ENCODE measurements around the gene GIMAP7.
"Not testable (repeated sequence)": the region's sequence is repeated elsewhere in the genome, so short reads cannot be mapped to it uniquely, and the experiment has no call there.

The GIMAP7 gene

GRCh38 chr7:150511048-150511447 lies 3.6 kb upstream of the GIMAP7 start:
- no peak for DNase-seq (ENCODE audit: low read depth in 3 of 3, low spot score in 1 of 3)

- DNase-seq (ENCODE audit: low read depth in 3 of 3, low spot score in 1 of 3) = no peak
These were observed 914 bp upstream of the GIMAP7 start for GRCh38 chr7:150513758-150514157.

DNA sequence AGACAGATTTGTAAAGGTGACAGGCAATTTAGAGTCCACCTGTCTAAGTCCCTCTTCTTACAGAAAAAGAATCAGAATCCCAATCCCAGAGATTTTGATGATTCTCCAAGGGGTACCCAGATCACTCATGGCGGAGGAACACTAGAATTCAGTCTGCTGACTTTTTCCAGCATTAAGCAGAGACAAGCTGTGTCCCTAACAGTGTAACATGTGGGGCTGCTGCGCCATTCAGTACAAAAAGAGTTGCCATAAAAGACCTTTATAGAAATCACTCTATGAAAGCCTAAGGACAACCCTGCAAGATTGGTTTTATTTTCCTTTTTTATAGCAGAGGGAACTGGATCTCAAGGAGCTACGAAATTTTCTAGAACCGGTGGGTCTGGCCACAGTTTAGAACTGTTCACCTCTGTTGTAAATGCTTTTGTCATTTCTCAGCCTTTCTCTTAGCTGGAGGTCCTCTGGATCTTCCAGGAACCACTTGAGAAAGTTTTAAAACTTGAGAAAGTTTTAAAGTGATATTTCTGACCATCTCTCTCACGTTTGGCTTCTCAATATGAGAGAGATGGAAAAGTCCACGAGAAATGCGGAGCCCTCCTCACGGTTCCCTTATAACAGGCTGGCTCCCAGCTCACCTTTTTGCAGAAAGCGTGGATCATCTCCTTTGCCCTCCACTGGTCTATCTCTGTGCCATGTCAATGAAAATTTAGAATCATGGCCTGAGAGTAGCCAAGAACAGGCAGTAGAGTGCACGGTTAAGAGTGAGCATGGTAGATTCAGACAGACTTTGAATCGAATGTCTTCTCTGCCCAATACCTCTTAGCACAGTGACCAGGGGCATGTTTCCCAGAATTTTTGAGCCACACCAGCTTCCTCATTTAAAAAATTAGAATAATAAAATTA lies 826 bp downstream of the GIMAP7 start:
- DNase-seq (ENCODE audit: low read depth in 3 of 3, low spot score in 1 of 3) = no peak

GRCh38 chr7:150516956-150517745 lies 2.5 kb downstream of the GIMAP7 start:
- no peak for DNase-seq (ENCODE audit: low read depth in 3 of 3, low spot score in 1 of 3)

- DNase-seq (ENCODE audit: low read depth in 3 of 3, low spot score in 1 of 3) = no peak
These were observed 4.6 kb downstream of the GIMAP7 start for GRCh38 chr7:150519310-150519709.

DNA sequence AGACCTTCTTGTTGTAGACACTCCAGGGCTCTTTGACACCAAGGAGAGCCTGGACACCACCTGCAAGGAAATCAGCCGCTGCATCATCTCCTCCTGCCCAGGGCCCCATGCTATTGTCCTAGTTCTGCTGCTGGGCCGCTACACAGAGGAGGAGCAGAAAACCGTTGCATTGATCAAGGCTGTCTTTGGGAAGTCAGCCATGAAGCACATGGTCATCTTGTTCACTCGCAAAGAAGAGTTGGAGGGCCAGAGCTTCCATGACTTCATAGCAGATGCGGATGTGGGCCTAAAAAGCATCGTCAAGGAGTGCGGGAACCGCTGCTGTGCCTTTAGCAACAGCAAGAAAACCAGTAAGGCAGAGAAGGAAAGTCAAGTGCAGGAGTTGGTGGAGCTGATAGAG lies 5.5 kb downstream of the GIMAP7 start:
- DNase-seq (ENCODE audit: low read depth in 3 of 3, low spot score in 1 of 3) = no peak

DNA sequence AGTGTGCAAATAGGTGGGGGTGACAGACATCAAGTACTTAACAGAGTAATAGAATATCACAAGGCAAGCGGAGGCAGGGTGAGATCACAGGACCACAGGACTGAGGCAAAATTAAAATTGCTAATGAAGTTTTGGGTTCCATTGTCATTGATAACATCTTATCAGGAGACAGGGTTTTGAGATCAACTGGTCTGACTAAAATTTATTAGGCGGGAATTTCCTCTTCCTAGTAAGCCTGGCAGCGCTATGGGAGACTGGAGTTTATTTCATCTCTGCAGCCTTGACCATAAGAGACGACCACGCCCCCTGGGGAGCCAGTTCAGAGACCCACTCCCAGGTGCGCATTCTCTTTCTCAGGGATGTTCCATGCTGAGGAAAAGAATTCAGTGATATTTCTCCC lies 8.3 kb downstream of the GIMAP7 start:
- not testable (repeated sequence) for DNase-seq (ENCODE audit: low read depth in 3 of 3, low spot score in 1 of 3)

DNA sequence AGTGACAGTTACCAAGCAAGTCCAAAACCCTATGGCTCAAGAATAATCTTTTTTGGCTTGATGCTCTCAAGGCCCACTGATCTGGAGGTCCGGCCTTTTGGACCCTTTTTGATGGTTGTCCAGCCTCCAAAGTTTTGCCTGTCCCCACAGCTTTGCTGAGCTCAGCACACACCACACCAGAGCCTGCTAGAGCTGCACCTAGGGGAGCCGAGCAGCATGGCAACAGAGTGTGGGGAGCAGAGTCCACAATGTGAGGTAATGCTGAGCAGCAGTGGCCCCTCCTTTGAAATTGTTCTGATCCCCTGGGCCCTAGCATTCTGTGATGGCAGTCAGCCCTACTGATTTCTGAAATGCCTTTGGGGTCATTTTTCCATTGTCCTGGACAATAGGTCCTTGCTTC lies 9.3 kb downstream of the GIMAP7 start:
- DNase-seq (ENCODE audit: low read depth in 3 of 3, low spot score in 1 of 3) = no peak

DNA sequence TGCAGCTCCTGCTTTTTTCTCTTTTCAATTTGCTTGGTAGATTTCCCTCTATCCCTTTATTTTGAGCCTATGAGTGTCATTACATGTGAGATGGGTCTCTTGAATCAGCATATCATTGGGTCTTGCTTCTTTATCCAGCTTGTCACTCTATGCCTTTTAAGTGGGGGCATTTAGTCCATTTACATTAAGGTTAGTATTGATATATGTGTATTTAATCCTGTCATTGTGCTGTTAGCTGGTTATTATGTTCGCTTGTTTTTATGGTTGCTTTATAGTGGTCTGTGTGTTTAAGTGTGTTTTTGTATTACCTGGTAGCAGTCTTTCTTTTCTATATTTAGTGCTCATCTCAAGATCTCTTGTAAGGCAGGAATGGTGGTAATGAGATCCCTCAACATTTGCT lies 17.0 kb downstream of the GIMAP7 start:
- DNase-seq (ENCODE audit: low read depth in 3 of 3, low spot score in 1 of 3) = no peak

DNA sequence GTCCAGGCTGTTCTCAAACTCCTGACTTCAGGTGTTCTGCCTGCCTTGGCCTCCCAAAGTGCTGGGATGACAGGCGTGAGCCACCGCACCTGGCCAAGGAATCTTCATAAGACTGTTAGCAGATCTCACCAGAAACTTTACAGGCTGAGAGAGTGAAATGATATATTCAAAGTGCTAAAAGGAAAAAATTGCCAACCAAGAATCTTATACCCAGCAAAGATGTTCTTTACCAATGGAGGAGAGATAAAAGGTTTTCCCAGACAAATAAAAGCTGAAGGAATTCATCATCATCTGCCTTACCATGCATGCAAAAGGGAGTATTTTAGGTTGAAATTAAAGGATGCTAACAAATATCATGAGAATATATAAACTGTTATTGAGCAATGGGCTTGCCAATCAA lies 23.6 kb downstream of the GIMAP7 start:
- no peak for DNase-seq (ENCODE audit: low read depth in 3 of 3, low spot score in 1 of 3)

DNA sequence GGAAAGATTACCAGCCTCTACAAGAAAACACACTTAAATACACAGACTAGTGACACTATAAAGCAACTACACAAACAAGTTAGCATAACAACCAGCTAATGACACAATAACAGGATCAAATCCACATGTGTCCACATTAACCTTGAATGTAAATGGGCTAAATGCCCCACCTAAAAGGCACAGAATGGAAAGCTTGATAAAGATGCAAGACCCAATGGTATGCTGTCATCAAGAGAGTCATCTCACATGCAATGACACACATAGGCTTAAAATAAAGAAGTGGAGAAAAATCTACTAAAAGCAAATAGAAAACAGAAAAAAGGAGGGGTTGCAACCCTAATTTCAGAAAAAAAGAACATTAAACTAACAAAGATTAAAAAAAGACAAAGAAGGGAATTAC lies 38.5 kb downstream of the GIMAP7 start:
- no peak for DNase-seq (ENCODE audit: low read depth in 3 of 3, low spot score in 1 of 3)

DNA sequence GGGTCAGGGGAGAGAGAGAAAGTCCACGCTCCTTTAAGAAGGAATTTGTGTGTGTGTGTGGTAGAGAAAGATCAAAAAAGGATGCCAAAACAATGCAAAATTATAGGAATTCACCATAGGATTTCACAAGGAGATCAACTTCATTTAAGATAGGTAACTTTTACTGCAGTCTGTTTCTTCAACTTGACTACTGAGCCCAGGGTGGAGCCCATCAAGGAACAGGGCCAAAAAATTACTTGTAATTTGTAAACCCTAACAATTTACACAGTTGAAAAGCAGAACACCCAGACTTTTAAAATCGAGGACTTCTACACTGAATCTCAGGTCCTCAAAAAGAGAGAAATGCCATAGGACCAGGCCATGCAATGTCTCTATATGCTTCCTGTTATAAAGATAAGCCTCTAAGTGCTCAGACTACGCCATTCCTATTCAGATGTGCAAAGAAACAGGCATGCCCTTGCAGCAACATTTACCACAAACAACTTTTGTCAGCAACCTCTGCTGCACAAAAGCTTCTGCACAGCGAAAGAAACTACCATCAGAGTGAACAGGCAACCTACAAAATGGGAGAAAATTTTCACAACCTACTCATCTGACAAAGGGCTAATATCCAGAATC lies 42.0 kb downstream of the GIMAP7 start:
- DNase-seq (ENCODE audit: low read depth in 3 of 3, low spot score in 1 of 3) = no peak

DNA sequence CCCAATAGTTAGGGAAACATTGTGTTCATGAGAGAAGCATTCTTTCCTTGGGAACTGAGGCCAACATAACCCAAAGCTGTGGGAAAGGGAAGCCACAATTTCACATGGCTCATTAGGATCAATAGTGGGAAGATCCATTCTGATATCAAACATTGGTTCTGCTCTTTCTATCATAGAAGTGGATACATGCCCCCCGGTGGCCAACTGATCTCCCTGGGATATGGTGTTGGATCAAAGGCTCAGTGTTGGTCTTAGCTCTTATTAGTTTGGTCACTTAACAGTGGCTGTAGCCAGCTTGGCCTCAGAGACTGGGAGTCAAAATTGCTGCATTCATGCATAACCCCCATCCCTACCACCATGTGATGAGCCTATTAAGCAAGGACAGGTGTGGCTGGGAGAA lies 45.8 kb downstream of the GIMAP7 start:
- no peak for DNase-seq (ENCODE audit: low read depth in 3 of 3, low spot score in 1 of 3)

GRCh38 chr7:150562919-150563318 lies 48.2 kb downstream of the GIMAP7 start:
- DNase-seq (ENCODE audit: low read depth in 3 of 3, low spot score in 1 of 3) = no peak

DNA sequence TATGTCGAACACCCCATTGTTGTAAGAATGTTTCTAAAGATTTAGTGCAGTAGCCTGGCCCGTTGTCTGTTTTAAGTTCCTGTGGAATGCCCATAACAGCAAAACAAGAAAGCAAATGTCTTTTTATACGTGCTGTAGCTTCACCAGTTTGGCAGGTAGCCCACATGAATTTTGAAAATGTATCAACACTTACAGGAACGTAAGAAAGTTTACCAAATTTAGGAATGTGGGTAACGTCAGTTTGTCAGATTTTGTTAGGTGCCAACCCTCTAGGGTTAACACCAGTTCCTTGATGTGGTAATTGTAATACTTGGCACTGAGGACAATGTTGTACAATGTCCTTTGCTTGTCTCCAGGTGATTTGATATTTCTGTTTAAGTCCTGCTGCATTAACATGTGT lies 49.3 kb downstream of the GIMAP7 start:
- no peak for DNase-seq (ENCODE audit: low read depth in 3 of 3, low spot score in 1 of 3)

GRCh38 chr7:150564566-150564965 lies 49.9 kb downstream of the GIMAP7 start:
- DNase-seq (ENCODE audit: low read depth in 3 of 3, low spot score in 1 of 3) = no peak

DNA sequence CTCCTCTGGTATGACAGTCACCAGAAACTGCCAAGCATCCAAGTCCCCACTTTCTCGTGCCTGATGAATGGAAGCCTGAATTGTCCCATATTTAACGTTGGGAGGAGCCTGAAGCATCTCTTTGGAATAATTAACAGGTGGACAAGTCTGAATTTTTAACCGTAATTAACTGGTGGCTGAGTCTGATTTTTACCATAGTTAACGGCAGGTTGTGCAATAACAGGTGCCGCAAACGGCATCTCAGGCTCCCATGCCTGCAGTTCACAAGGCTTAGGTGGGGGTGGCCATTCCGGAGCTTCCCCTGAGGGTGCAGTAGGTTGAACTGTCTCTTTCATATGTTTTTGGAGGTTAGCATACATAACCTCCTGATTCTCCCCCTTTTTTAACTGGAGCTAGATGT lies 50.6 kb downstream of the GIMAP7 start:
- no peak for DNase-seq (ENCODE audit: low read depth in 3 of 3, low spot score in 1 of 3)

DNA sequence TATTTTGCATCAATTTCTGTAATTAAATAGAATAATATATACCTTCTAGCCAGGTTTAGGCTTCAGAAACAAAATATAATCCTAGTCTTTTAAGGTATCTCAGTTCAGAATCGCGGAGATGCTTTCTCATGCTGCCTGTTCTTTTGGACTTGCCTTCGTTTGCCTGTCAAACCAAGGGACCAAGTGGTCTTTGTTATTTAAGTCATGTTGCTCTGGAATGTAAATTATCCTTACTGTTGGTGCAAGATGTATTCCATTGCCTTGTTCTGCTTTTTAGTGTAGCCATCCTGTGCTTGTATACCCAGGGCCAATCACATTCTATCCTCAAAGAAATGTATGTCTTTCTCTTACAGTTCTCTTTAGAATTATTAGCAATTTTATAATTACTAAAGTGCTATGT lies 51.5 kb downstream of the GIMAP7 start:
- DNase-seq (ENCODE audit: low read depth in 3 of 3, low spot score in 1 of 3) = no peak

GRCh38 chr7:150566572-150566971 lies 51.9 kb downstream of the GIMAP7 start:
- no peak for DNase-seq (ENCODE audit: low read depth in 3 of 3, low spot score in 1 of 3)

GRCh38 chr7:150567169-150567568 lies 52.5 kb downstream of the GIMAP7 start, which contains the start of gene GIMAP4:
Gene GIMAP4, plus strand, starts transcription at chr7:150567390. Its CDS starts 2,512 bp downstream, at chr7:150569902.
- no peak for DNase-seq (ENCODE audit: low read depth in 3 of 3, low spot score in 1 of 3)

DNA sequence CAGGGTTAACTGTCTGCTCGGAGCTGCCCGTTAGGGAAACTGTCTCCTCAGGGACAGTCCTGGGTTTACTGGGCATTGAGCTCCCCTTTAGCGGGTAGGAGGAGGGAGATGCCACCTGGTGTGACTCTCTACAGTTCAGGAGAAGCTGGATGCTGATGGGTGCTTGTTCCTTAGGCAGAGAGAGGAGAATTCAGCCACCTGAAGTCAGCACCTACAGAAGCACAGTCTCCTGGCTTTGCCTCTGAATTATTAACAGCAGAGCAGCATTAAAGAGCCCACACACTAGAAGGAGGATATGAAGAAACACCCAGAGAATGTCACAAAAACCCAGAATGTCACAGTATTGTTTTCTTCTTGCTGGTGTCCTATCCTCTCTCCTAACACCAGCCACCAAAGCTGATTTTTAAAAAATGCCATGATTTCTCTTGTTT lies 53.2 kb downstream of the GIMAP7 start:
- DNase-seq (ENCODE audit: low read depth in 3 of 3, low spot score in 1 of 3) = no peak

GRCh38 chr7:150568714-150569113 lies 54.0 kb downstream of the GIMAP7 start:
- DNase-seq (ENCODE audit: low read depth in 3 of 3, low spot score in 1 of 3) = no peak
